Effector memory CD4-positive, alpha-beta T cell (primary cell): ENCODE data around the gene MIOS.

ENCODE experiments used
- DNase-seq, 3 donors: peaks; one replicate each; pipeline ENCODE4 v3.0.0-alpha.2; 2020
- H3K27ac ChIP-seq: 2 replicates; pipeline ENCODE4 v1.7.0; 2013; ENCODE audit warnings: mild to moderate bottlenecking, low read length, moderate library complexity; ENCODE audit not compliant: insufficient read depth, poor library complexity, severe bottlenecking
- H3K27me3 ChIP-seq: replicated peaks from 2 replicates; pipeline ENCODE4 v1.7.0; 2013; ENCODE audit warnings: mild to moderate bottlenecking, low read length; ENCODE audit not compliant: insufficient read depth, control insufficient read depth, poor library complexity, severe bottlenecking
- H3K36me3 ChIP-seq: 2 replicates; pipeline ENCODE4 v1.7.0; 2013; ENCODE audit warnings: mild to moderate bottlenecking, low read length, moderate library complexity; ENCODE audit not compliant: control insufficient read depth, insufficient read depth
- H3K4me1 ChIP-seq: 2 replicates; pipeline ENCODE4 v1.7.0; 2013; ENCODE audit warnings: low read length, mild to moderate bottlenecking; ENCODE audit not compliant: control insufficient read depth, insufficient read depth, poor library complexity, severe bottlenecking
- H3K4me3 ChIP-seq: 2 replicates; pipeline ENCODE4 v1.7.0; 2013; ENCODE audit warnings: low read length, low read depth, mild to moderate bottlenecking; ENCODE audit not compliant: insufficient read depth, poor library complexity, severe bottlenecking
- H3K9me3 ChIP-seq: 2 replicates; pipeline ENCODE4 v1.7.0; 2013; ENCODE audit warnings: mild to moderate bottlenecking, low read length, moderate library complexity; ENCODE audit not compliant: control insufficient read depth
- total RNA-seq, 3 donors: gene quantifications; one replicate each; lab custom pipeline; 2026; lab: John Stamatoyannopoulos, UW

The MIOS gene
- 29.4 to 39.7 (median 38.2) reads per million in 3 donors for total RNA-seq

DNA sequence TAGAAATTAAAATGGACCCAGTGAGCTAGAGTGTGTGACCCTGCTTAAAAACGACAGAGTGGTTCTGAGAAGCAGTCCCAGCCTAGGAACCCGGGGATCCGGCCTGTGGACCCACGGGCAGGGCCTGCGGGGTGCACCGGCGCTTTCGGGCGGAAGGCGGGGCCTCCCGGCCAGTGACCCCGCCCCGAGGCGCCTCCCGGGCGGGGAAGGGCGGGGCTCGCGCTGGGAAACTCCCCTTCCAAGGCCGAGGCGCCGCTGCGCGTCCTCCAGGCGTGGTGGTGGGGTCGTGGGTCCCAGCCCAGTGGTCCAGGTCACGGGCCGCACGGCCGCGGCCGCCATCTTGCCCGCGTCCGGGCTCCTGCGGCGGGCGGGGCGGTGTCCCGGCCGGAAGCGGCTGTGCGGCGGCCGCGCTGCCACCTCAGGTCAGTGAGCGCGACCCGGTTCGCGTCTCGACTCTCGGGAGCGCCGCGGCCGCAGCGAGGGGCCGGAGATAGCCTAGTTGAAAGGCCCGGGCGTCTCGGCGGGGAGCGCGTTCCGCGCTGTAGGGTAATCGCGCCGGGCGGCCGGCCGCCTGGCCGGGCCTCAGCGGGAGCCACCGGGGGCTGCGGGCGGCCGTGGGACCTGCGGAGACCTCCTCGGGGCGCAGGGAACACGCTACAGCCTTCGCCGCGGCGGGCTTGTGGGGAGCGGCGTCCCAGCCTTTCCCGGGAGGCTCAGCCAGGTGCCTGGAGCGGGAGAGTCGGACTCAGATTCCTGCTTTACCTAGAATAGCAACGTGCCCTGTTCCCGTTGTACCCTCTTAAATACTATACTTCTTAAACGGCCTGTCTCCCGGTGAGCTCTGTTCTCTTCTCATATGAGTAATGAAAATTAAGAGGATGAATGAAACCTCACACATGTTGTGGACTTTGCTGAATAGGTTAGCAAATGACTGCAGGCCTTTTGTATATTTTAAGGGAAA is at the start of gene MIOS:
Gene MIOS, plus strand, starts transcription at position 234 of the 961 bp plus-strand sequence. CDS start 5,592 bp downstream, outside the sequence.
- peak within 1 kb of the TSS; percentile 80 for H3K4me3 ChIP-seq
- H3K27me3 ChIP-seq: no peaks in the 10 kb centered on the region
- no peaks in the 10 kb centered on the region for H3K36me3 ChIP-seq
- peaks cover 18% of the 10 kb centered on the region for H3K4me1 ChIP-seq
- peak within 1 kb of the TSS; percentile 85 for H3K27ac ChIP-seq
- H3K9me3 ChIP-seq: no peaks in the 10 kb centered on the region
- DNase-seq: peak; percentile 73 to 79 (median 74)

GRCh38 chr7:7517754-7518153 is 48.9 kb upstream of the MIOS start:
- H3K36me3 ChIP-seq: no peaks in the 10 kb centered on the region
- H3K4me3 ChIP-seq: no peak overlapping the region
- no peaks in the 10 kb centered on the region for H3K9me3 ChIP-seq
- no peak overlapping the region for H3K27ac ChIP-seq
- no peaks in the 10 kb centered on the region for H3K4me1 ChIP-seq
- DNase-seq: no peak
- H3K27me3 ChIP-seq: no peaks in the 10 kb centered on the region

- Histone ChIP-seq H3K4me1 (no peaks in the 10 kb centered on the region), H3K9me3 (no peaks in the 10 kb centered on the region), H3K4me3 (no peak overlapping the region), H3K27ac (no peak overlapping the region), H3K36me3 (no peaks in the 10 kb centered on the region), H3K27me3 (no peaks in the 10 kb centered on the region)
- no peak for DNase-seq
These were observed 47.6 kb upstream of the MIOS start for GRCh38 chr7:7519056-7519455.

GRCh38 chr7:7519528-7519927 is 47.2 kb upstream of the MIOS start:
- no peak overlapping the region for H3K27ac ChIP-seq
- DNase-seq: no peak
- no peaks in the 10 kb centered on the region for H3K36me3 ChIP-seq
- no peak overlapping the region for H3K4me3 ChIP-seq
- H3K27me3 ChIP-seq: no peaks in the 10 kb centered on the region
- H3K4me1 ChIP-seq: no peaks in the 10 kb centered on the region
- no peaks in the 10 kb centered on the region for H3K9me3 ChIP-seq

- DNase-seq: no peak
- H3K27me3 ChIP-seq: no peaks in the 10 kb centered on the region
- H3K4me3 ChIP-seq: no peak overlapping the region
- H3K4me1 ChIP-seq: no peaks in the 10 kb centered on the region
- no peaks in the 10 kb centered on the region for H3K9me3 ChIP-seq
- no peaks in the 10 kb centered on the region for H3K36me3 ChIP-seq
- no peak overlapping the region for H3K27ac ChIP-seq
These were observed 45.4 kb upstream of the MIOS start for GRCh38 chr7:7521259-7521658.

DNA sequence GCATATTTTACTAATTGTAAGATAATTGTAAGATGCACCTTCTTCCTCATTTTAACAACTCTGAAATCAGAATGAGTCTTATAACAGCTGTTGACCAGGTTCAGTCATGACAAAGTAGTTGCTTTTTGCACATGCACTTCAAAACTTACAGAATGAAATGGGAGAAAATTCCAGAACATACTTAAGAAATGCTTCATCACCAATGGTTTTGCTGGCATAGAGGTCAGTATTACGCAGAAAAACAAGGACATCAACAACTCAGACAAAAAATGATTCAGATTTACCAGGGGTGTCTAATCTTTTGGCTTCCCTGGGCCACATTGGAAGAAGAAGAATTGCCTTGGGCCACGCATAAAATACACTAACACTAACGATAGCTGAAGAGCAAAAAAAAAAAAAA is 44.3 kb upstream of the MIOS start:
- H3K4me3 ChIP-seq: no peak overlapping the region
- no peak for DNase-seq
- no peak overlapping the region for H3K27ac ChIP-seq

DNA sequence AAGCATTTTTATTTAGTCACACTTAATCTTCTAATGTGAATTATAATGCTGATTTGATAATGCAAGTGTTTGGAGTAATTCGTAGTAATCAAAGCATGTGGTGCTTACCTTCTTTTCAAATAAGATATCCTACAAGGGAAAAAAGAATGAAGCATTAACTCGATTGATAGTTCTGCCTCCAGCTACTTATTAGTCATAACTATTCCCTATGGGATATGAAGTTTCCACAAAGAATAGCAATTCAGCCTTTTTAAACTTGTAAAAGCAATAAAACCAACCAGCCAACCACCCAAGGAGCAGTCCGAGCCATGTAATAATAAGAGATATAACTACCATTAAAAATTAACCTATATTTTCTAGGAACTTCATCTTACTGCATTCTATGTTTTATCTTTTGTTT is 42.6 kb upstream of the MIOS start:
- Histone ChIP-seq H3K27ac (no peak overlapping the region), H3K27me3 (no peaks in the 10 kb centered on the region), H3K36me3 (no peaks in the 10 kb centered on the region), H3K9me3 (no peaks in the 10 kb centered on the region), H3K4me3 (no peak overlapping the region), H3K4me1 (no peaks in the 10 kb centered on the region)
- no peak for DNase-seq

More for the DNA sequence above, 44.3 kb upstream of the MIOS start:
- Histone ChIP-seq H3K27me3 (no peaks in the 10 kb centered on the region), H3K9me3 (no peaks in the 10 kb centered on the region), H3K36me3 (no peaks in the 10 kb centered on the region), H3K4me1 (no peaks in the 10 kb centered on the region)

DNA sequence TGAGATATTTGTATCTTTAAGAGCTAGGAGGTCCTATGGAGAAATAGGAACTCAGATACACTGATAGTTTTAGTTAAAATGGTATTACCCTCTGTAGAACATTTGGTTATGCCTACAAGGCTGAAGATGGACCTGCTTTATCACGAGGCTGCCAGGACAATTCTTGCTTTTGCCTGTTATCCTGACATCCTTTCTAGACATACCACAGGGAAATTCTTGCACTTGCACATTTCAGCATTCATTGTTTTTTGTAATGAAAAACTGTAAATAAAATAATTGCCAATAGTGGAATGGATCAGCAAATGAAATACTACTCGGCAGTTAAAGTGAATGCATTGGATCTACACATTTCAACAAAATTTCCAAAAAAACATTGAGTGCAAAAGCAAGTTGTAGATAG is 40.7 kb upstream of the MIOS start:
- H3K27me3 ChIP-seq: no peaks in the 10 kb centered on the region
- H3K27ac ChIP-seq: no peak overlapping the region
- DNase-seq: no peak
- no peak overlapping the region for H3K4me3 ChIP-seq
- no peaks in the 10 kb centered on the region for H3K9me3 ChIP-seq
- no peaks in the 10 kb centered on the region for H3K36me3 ChIP-seq
- H3K4me1 ChIP-seq: no peaks in the 10 kb centered on the region

GRCh38 chr7:7527047-7527446 is 39.6 kb upstream of the MIOS start:
- Histone ChIP-seq H3K36me3 (no peaks in the 10 kb centered on the region), H3K27me3 (no peaks in the 10 kb centered on the region), H3K9me3 (no peaks in the 10 kb centered on the region), H3K4me1 (no peaks in the 10 kb centered on the region), H3K4me3 (no peak overlapping the region), H3K27ac (no peak overlapping the region)
- DNase-seq: no peak

DNA sequence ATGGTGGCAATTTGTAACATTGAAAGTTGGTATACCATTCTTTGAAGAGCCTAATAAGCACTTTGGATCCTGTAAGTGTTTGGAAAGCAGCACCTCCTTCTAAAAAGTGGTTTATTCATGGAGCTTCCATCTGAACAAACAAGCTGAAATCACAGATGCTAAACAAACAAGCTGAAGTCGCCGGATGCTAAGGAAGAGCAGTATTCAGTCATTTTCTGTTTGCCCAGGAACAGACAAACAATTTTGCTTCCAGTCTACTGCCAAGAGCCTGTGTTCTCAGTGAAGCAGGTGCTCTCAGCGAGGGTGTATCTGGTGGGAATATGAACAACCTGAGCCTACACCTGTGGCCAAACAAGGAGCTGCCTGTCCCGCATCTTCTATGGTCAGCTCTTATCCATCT is 37.4 kb upstream of the MIOS start:
- no peak overlapping the region for H3K4me3 ChIP-seq
- H3K27ac ChIP-seq: no peak overlapping the region
- H3K36me3 ChIP-seq: no peaks in the 10 kb centered on the region
- DNase-seq: no peak
- H3K4me1 ChIP-seq: no peaks in the 10 kb centered on the region
- no peaks in the 10 kb centered on the region for H3K27me3 ChIP-seq
- no peaks in the 10 kb centered on the region for H3K9me3 ChIP-seq
